ENCODE measurements around the gene RALA.
A peak's percentile ranks its signal among the peaks of the same experiment; 100 is the strongest.

The RALA gene

GRCh38 chr7:39741942-39742623 lies 118.7 kb downstream of the RALA start:
- TF ChIP-seq, protein P1, sequence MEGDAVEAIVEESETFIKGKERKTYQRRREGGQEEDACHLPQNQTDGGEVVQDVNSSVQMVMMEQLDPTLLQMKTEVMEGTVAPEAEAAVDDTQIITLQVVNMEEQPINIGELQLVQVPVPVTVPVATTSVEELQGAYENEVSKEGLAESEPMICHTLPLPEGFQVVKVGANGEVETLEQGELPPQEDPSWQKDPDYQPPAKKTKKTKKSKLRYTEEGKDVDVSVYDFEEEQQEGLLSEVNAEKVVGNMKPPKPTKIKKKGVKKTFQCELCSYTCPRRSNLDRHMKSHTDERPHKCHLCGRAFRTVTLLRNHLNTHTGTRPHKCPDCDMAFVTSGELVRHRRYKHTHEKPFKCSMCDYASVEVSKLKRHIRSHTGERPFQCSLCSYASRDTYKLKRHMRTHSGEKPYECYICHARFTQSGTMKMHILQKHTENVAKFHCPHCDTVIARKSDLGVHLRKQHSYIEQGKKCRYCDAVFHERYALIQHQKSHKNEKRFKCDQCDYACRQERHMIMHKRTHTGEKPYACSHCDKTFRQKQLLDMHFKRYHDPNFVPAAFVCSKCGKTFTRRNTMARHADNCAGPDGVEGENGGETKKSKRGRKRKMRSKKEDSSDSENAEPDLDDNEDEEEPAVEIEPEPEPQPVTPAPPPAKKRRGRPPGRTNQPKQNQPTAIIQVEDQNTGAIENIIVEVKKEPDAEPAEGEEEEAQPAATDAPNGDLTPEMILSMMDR (conservative IDR thresholded peaks at IDR 0.05; ENCODE audit: low read depth, low read length) = peak; percentile 43
- Histone ChIP-seq H3K4me1 (ENCODE audit: low read depth, poor library complexity, severe bottlenecking) (peaks cover 5% of the 10 kb centered on the region), H3K27me3 (ENCODE audit: insufficient read depth, low read depth) (no peaks in the 10 kb centered on the region), H3K36me3 (ENCODE audit: insufficient read depth) (no peaks in the 10 kb centered on the region), H3K4me2 (no peak overlapping the region), H3K79me2 (ENCODE audit: insufficient read depth, low read depth) (no peaks in the 10 kb centered on the region), H3K9ac (no peak overlapping the region), H2AFZ (ENCODE audit: low read depth) (no peak overlapping the region), H3K27ac (no peak overlapping the region), H3K4me3 (IDR thresholded peaks at IDR 0.05; ENCODE audit: insufficient read depth, low read depth, low read length) (no peak overlapping the region), H4K20me1 (ENCODE audit: insufficient read depth) (no peaks in the 10 kb centered on the region)

- H3K36me3 ChIP-seq (ENCODE audit: insufficient read depth) = no peaks in the 10 kb centered on the region
- H3K4me3 ChIP-seq (IDR thresholded peaks at IDR 0.05; ENCODE audit: insufficient read depth, low read depth, low read length) = no peak overlapping the region
- TF ChIP-seq, protein P1 (conservative IDR thresholded peaks at IDR 0.05; ENCODE audit: low read depth, low read length) = no peak
- H3K27ac ChIP-seq = no peak overlapping the region
- no peak overlapping the region for H3K9ac ChIP-seq
- H3K27me3 ChIP-seq (ENCODE audit: insufficient read depth, low read depth) = no peaks in the 10 kb centered on the region
- H3K4me2 ChIP-seq = no peak overlapping the region
- H3K4me1 ChIP-seq (ENCODE audit: low read depth, poor library complexity, severe bottlenecking) = peaks cover 5% of the 10 kb centered on the region
- no peak overlapping the region for H2AFZ ChIP-seq (ENCODE audit: low read depth)
- H3K79me2 ChIP-seq (ENCODE audit: insufficient read depth, low read depth) = no peaks in the 10 kb centered on the region
- no peaks in the 10 kb centered on the region for H4K20me1 ChIP-seq (ENCODE audit: insufficient read depth)
Measured at GRCh38 chr7:39744620-39745019, 121.2 kb downstream of the RALA start.

DNA sequence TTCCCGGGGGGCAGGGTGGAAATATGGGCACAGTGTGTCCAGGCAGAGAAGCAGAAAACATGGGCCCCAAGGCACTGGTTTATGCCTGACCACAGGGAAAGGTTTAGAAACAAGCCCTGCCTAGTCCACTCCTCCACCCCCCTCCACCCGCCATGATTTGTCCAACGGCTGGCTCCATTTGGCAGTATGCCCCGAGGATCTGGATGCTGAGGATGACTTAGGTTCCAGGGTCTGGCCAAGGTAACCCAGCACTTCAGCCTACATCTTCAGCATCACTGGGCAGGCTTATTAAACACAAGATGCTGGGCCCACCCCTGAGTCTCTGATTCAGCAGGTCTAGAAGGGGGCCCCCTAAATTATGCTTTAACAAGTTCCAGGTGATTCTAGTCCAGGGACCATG lies 121.9 kb downstream of the RALA start:
- H3K9ac ChIP-seq = no peak overlapping the region
- H3K36me3 ChIP-seq (ENCODE audit: insufficient read depth) = no peaks in the 10 kb centered on the region
- H4K20me1 ChIP-seq (ENCODE audit: insufficient read depth) = no peaks in the 10 kb centered on the region
- H3K79me2 ChIP-seq (ENCODE audit: insufficient read depth, low read depth) = no peaks in the 10 kb centered on the region
- no peak overlapping the region for H3K4me3 ChIP-seq (IDR thresholded peaks at IDR 0.05; ENCODE audit: insufficient read depth, low read depth, low read length)
- H3K4me1 ChIP-seq (ENCODE audit: low read depth, poor library complexity, severe bottlenecking) = peaks cover 5% of the 10 kb centered on the region
- TF ChIP-seq, protein P1 (conservative IDR thresholded peaks at IDR 0.05; ENCODE audit: low read depth, low read length) = no peak
- H3K4me2 ChIP-seq = no peak overlapping the region
- H3K27ac ChIP-seq = no peak overlapping the region
- no peaks in the 10 kb centered on the region for H3K27me3 ChIP-seq (ENCODE audit: insufficient read depth, low read depth)
- H2AFZ ChIP-seq (ENCODE audit: low read depth) = no peak overlapping the region

- TF ChIP-seq, protein P1 (conservative IDR thresholded peaks at IDR 0.05; ENCODE audit: low read depth, low read length) = peak; percentile 85
- no peak overlapping the region for H3K9ac ChIP-seq
- no peaks in the 10 kb centered on the region for H3K79me2 ChIP-seq (ENCODE audit: insufficient read depth, low read depth)
- H4K20me1 ChIP-seq (ENCODE audit: insufficient read depth) = no peaks in the 10 kb centered on the region
- H3K27ac ChIP-seq = no peak overlapping the region
- H3K36me3 ChIP-seq (ENCODE audit: insufficient read depth) = no peaks in the 10 kb centered on the region
- H3K4me2 ChIP-seq = no peak overlapping the region
- no peak overlapping the region for H3K4me3 ChIP-seq (IDR thresholded peaks at IDR 0.05; ENCODE audit: insufficient read depth, low read depth, low read length)
- H3K27me3 ChIP-seq (ENCODE audit: insufficient read depth, low read depth) = no peaks in the 10 kb centered on the region
- H3K4me1 ChIP-seq (ENCODE audit: low read depth, poor library complexity, severe bottlenecking) = peaks cover 5% of the 10 kb centered on the region
- 0 out of 2 replicates have a peak overlapping the region, but pooled peaks have one; percentile 4 for H2AFZ ChIP-seq (ENCODE audit: low read depth)
Measured at GRCh38 chr7:39746103-39746819, 122.9 kb downstream of the RALA start.

Data from KMS-11 (cell line).